ENCODE data around the gene HES6.

HES6 gene

GRCh38 chr2:238254095-238254723 lies 14.4 kb upstream of the HES6 start:
- no peak for DNase-seq (ENCODE audit: low read depth)

- DNase-seq (ENCODE audit: low read depth) = no peak
Measured at GRCh38 chr2:238252766-238253630, 13.2 kb upstream of the HES6 start.

- DNase-seq (ENCODE audit: low read depth) = no peak
Measured at GRCh38 chr2:238251986-238252385, 12.1 kb upstream of the HES6 start.

- DNase-seq (ENCODE audit: low read depth) = no peak
Measured at GRCh38 chr2:238251331-238251730, 11.5 kb upstream of the HES6 start.

GRCh38 chr2:238250896-238251295 lies 11.1 kb upstream of the HES6 start:
- DNase-seq (ENCODE audit: low read depth) = no peak

GRCh38 chr2:238247841-238248453 lies 8.1 kb upstream of the HES6 start:
- no peak for DNase-seq (ENCODE audit: low read depth)

- no peak for DNase-seq (ENCODE audit: low read depth)
Measured at GRCh38 chr2:238247002-238247822, 7.4 kb upstream of the HES6 start.

- DNase-seq (ENCODE audit: low read depth) = no peak
Measured at GRCh38 chr2:238244151-238244550, 4.3 kb upstream of the HES6 start.

- DNase-seq (ENCODE audit: low read depth) = no peak
Measured at GRCh38 chr2:238243496-238244076, 3.7 kb upstream of the HES6 start.

GRCh38 chr2:238242731-238243495 lies 3.1 kb upstream of the HES6 start:
- no peak for DNase-seq (ENCODE audit: low read depth)

GRCh38 chr2:238241970-238242369 lies 2.1 kb upstream of the HES6 start:
- no peak for DNase-seq (ENCODE audit: low read depth)

GRCh38 chr2:238240757-238241711 lies 1.2 kb upstream of the HES6 start:
- no peak for DNase-seq (ENCODE audit: low read depth)

- DNase-seq (ENCODE audit: low read depth) = no peak
Measured at GRCh38 chr2:238239543-238239862, 335 bp downstream of the HES6 start.

- no peak for DNase-seq (ENCODE audit: low read depth)
Measured at GRCh38 chr2:238238766-238239542, 884 bp downstream of the HES6 start.

- no peak for DNase-seq (ENCODE audit: low read depth)
Measured at GRCh38 chr2:238238311-238238765, 1.5 kb downstream of the HES6 start.

GRCh38 chr2:238237431-238238135 lies 2.3 kb downstream of the HES6 start:
- no peak for DNase-seq (ENCODE audit: low read depth)

- no peak for DNase-seq (ENCODE audit: low read depth)
Measured at GRCh38 chr2:238236571-238236970, 3.3 kb downstream of the HES6 start.

- no peak for DNase-seq (ENCODE audit: low read depth)
Measured at GRCh38 chr2:238235856-238236255, 4.0 kb downstream of the HES6 start.

- no peak for DNase-seq (ENCODE audit: low read depth)
Measured at GRCh38 chr2:238235331-238235732, 4.5 kb downstream of the HES6 start.

Measured in stimulated activated CD8-positive, alpha-beta memory T cell treated with anti-CD3 and anti-CD28 coated beads, Interleukin-4, amount 100 ng/mL, for 24 hours (primary cell).